WTC11 (cell line): ENCODE results near the gene C16orf46. TPM values are rescaled to one million over a fixed set of nuclear protein-coding genes. Genes with fewer than 3 reads are reported as not detected.

Experiments used
- ATAC-seq: fragments of 200-7000 bp; cut with Tn5 transposase; 2 replicates; pipeline ENCODE4 v1.10.0; 2021; ENCODE audit warnings: mild to moderate bottlenecking, moderate library complexity
- CTCF ChIA-PET: fragments of 300-600 bp; sonication (Branson Sonifier 250); formaldehyde crosslinking; loops from one replicate; lab custom pipeline; 2021; ENCODE audit warnings: antibody characterized with exemption; lab: Charles Lee
- POLR2A ChIA-PET: fragments of 350-600 bp; sonication (Branson Sonifier 250); formaldehyde crosslinking; loops from one replicate; lab custom pipeline; 2021; ENCODE audit warnings: antibody characterized with exemption; lab: Charles Lee
- DNase-seq: peaks from one replicate; pipeline ENCODE4 v3.0.0; 2021; ENCODE audit warnings: low spot score
- H3K27ac Mint-ChIP-seq: 2 replicates; pipeline ENCODE4 v1.8.0; 2021; ENCODE audit warnings: mixed read lengths
- H3K27me3 Mint-ChIP-seq: 2 replicates; pipeline ENCODE4 v1.8.0; 2021; ENCODE audit warnings: low read depth, mild to moderate bottlenecking, moderate library complexity, mixed read lengths
- H3K36me3 Mint-ChIP-seq: 2 replicates; pipeline ENCODE4 v1.8.0; 2021; ENCODE audit warnings: mixed read lengths
- H3K4me1 Mint-ChIP-seq: 2 replicates; pipeline ENCODE4 v1.8.0; 2022; ENCODE audit warnings: mixed read lengths
- H3K4me3 Mint-ChIP-seq: 2 replicates; pipeline ENCODE4 v1.8.0; 2021; ENCODE audit warnings: mild to moderate bottlenecking, moderate library complexity, mixed read lengths
- H3K9me3 Mint-ChIP-seq: 2 replicates; pipeline ENCODE4 v1.8.0; 2021; ENCODE audit warnings: mixed read lengths
- ATF1 ChIP-seq: sonication (generic); formaldehyde crosslinking; IDR thresholded peaks from 2 replicates; pipeline ENCODE4 v1.8.1; 2023; ENCODE audit warnings: mild to moderate bottlenecking, moderate library complexity, missing genetic modification reagents
- ESRRA ChIP-seq: sonication (generic); formaldehyde crosslinking; IDR thresholded peaks from 2 replicates; pipeline ENCODE4 v1.8.1; 2022; ENCODE audit warnings: mild to moderate bottlenecking, missing genetic modification reagents, borderline replicate concordance
- FOXJ3 ChIP-seq: sonication (generic); formaldehyde crosslinking; IDR thresholded peaks from 2 replicates; pipeline ENCODE4 v1.9.0; 2021; ENCODE audit warnings: missing genetic modification reagents, mild to moderate bottlenecking, borderline replicate concordance
- HMGXB4 ChIP-seq: sonication (generic); formaldehyde crosslinking; IDR thresholded peaks from 2 replicates; pipeline ENCODE4 v1.8.1; 2023; ENCODE audit warnings: mild to moderate bottlenecking, moderate library complexity, missing genetic modification reagents
- IRF2 ChIP-seq: sonication (generic); formaldehyde crosslinking; IDR thresholded peaks from 2 replicates; pipeline ENCODE4 v1.8.0; 2022; ENCODE audit warnings: low read depth, missing genetic modification reagents, borderline replicate concordance
- JAZF1 ChIP-seq: fragments of 250-450 bp; sonication (Bioruptor Pico); IDR thresholded peaks from 2 replicates; pipeline ENCODE4 v1.9.0; 2021; ENCODE audit warnings: moderate library complexity, mild to moderate bottlenecking, inconsistent platforms
- NFE2L1 ChIP-seq: sonication (generic); formaldehyde crosslinking; IDR thresholded peaks from 2 replicates; pipeline ENCODE4 v1.8.1; 2023; ENCODE audit warnings: missing genetic modification reagents
- SP1 ChIP-seq: sonication (generic); formaldehyde crosslinking; conservative IDR thresholded peaks from 2 replicates; pipeline ENCODE4 v1.8.1; 2022; ENCODE audit warnings: missing genetic modification reagents
- STAT6 ChIP-seq: sonication (generic); formaldehyde crosslinking; conservative IDR thresholded peaks from 2 replicates; pipeline ENCODE4 v1.8.1; 2023; ENCODE audit warnings: mild to moderate bottlenecking, low read depth, missing genetic modification reagents, moderate library complexity
- TEAD1 ChIP-seq: sonication (generic); formaldehyde crosslinking; IDR thresholded peaks from 2 replicates; pipeline ENCODE4 v1.8.0; 2022; ENCODE audit warnings: mild to moderate bottlenecking, missing genetic modification reagents
- ZBTB21 ChIP-seq: sonication (generic); formaldehyde crosslinking; IDR thresholded peaks from 2 replicates; pipeline ENCODE4 v1.8.1; 2023; ENCODE audit warnings: mild to moderate bottlenecking, missing genetic modification reagents, borderline replicate concordance
- ZNF219 ChIP-seq: sonication (generic); formaldehyde crosslinking; IDR thresholded peaks from 2 replicates; pipeline ENCODE4 v1.8.0; 2023; ENCODE audit warnings: missing genetic modification reagents, mild to moderate bottlenecking, borderline replicate concordance
- ZNF232 ChIP-seq: sonication (generic); formaldehyde crosslinking; IDR thresholded peaks from 2 replicates; pipeline ENCODE4 v1.8.0; 2022; ENCODE audit warnings: mild to moderate bottlenecking, missing genetic modification reagents
- ZNF263 ChIP-seq: sonication (generic); formaldehyde crosslinking; IDR thresholded peaks from 2 replicates; pipeline ENCODE4 v1.8.1; 2022; ENCODE audit warnings: low read depth, mild to moderate bottlenecking, moderate library complexity, missing genetic modification reagents
- total RNA-seq: library from RNA; stranded (reverse); gene quantifications from 3 replicates; pipeline ENCODE4 v1.2.3, GENCODE V29; 2021
- TF ChIP-seq, protein P1 (sequence below): sonication (generic); formaldehyde crosslinking; IDR thresholded peaks from 2 replicates; pipeline ENCODE4 v1.8.1; 2022; ENCODE audit warnings: low read depth, missing genetic modification reagents, borderline replicate concordance
- TF ChIP-seq, protein P2 (sequence below): sonication (generic); formaldehyde crosslinking; IDR thresholded peaks from 2 replicates; pipeline ENCODE4 v1.8.1; 2022; ENCODE audit warnings: missing genetic modification reagents, borderline replicate concordance
- TF ChIP-seq, protein P3 (sequence below): sonication (generic); formaldehyde crosslinking; IDR thresholded peaks from 2 replicates; pipeline ENCODE4 v1.8.1; 2023; ENCODE audit warnings: mild to moderate bottlenecking, missing genetic modification reagents, moderate library complexity
- TF ChIP-seq, protein P4 (sequence below): sonication (generic); formaldehyde crosslinking; IDR thresholded peaks from 2 replicates; pipeline ENCODE4 v1.8.1; 2023; ENCODE audit warnings: mild to moderate bottlenecking, missing genetic modification reagents, borderline replicate concordance

The C16orf46 gene
- total RNA-seq, 1 experiment from 2014 or later = 1.2 TPM

GRCh38 chr16:81014672-81015071, 62.4 kb downstream of the C16orf46 start (continued):
- no peak for TF ChIP-seq STAT6 (CRISPR knock-in tag)
- TF ChIP-seq, protein P1, sequence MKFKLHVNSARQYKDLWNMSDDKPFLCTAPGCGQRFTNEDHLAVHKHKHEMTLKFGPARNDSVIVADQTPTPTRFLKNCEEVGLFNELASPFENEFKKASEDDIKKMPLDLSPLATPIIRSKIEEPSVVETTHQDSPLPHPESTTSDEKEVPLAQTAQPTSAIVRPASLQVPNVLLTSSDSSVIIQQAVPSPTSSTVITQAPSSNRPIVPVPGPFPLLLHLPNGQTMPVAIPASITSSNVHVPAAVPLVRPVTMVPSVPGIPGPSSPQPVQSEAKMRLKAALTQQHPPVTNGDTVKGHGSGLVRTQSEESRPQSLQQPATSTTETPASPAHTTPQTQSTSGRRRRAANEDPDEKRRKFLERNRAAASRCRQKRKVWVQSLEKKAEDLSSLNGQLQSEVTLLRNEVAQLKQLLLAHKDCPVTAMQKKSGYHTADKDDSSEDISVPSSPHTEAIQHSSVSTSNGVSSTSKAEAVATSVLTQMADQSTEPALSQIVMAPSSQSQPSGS = no peak
- TF ChIP-seq SP1 = no peak
- TF ChIP-seq ZNF232 (CRISPR knock-in tag) = no peak
- TF ChIP-seq ATF1 (CRISPR knock-in tag) = no peak
- no peak for TF ChIP-seq JAZF1 (CRISPR knock-in tag)
- no peak for TF ChIP-seq ZNF219
- TF ChIP-seq ZBTB21 (CRISPR knock-in tag) = no peak
- TF ChIP-seq, all 79 proteins: peak for 0

DNA sequence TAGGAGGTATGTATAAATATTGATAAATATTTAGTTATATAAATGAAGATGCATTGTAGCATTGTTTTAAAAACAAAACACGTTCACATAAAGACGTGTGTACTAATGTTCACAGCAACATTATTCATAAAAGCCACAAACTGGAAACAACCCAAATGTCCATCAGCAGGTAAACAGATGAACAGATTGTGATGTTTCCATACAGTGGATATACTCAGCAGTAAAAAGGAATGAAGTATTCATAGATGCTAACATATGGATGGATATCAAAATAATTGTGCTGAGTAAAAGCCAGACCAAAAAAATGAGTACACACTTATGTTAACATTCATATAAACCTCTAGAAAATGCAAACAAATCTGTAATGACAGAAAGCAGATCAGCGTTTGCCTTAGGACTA, 64.1 kb downstream of the C16orf46 start:
- Mint-ChIP-seq H3K9me3 (no peaks in the 10 kb centered on the region), H3K36me3 (peaks cover 57% of the 10 kb centered on the region), H3K4me3 (no peak overlapping the region), H3K27me3 (no peaks in the 10 kb centered on the region), H3K27ac (no peak overlapping the region), H3K4me1 (peaks cover 7% of the 10 kb centered on the region)
- POLR2A ChIA-PET = no interaction called here
- DNase-seq (no peak), ATAC-seq (no peak)
- CTCF ChIA-PET = no interaction called here
- no peak for TF ChIP-seq IRF2
- TF ChIP-seq, protein P2, sequence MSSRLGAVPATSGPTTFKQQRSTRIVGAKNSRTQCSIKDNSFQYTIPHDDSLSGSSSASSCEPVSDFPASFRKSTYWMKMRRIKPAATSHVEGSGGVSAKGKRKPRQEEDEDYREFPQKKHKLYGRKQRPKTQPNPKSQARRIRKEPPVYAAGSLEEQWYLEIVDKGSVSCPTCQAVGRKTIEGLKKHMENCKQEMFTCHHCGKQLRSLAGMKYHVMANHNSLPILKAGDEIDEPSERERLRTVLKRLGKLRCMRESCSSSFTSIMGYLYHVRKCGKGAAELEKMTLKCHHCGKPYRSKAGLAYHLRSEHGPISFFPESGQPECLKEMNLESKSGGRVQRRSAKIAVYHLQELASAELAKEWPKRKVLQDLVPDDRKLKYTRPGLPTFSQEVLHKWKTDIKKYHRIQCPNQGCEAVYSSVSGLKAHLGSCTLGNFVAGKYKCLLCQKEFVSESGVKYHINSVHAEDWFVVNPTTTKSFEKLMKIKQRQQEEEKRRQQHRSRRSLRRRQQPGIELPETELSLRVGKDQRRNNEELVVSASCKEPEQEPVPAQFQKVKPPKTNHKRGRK (CRISPR knock-in tag) = no peak
- no peak for TF ChIP-seq NFE2L1 (CRISPR knock-in tag)
- no peak for TF ChIP-seq ZNF263 (CRISPR knock-in tag)
- TF ChIP-seq, protein P3, sequence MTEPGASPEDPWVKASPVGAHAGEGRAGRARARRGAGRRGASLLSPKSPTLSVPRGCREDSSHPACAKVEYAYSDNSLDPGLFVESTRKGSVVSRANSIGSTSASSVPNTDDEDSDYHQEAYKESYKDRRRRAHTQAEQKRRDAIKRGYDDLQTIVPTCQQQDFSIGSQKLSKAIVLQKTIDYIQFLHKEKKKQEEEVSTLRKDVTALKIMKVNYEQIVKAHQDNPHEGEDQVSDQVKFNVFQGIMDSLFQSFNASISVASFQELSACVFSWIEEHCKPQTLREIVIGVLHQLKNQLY = no peak
- TF ChIP-seq ESRRA (CRISPR knock-in tag) = no peak
- no peak for TF ChIP-seq JAZF1 (CRISPR knock-in tag)
- TF ChIP-seq ZNF232 (CRISPR knock-in tag) = no peak
- no peak for TF ChIP-seq HMGXB4 (CRISPR knock-in tag)
- TF ChIP-seq, protein P4, sequence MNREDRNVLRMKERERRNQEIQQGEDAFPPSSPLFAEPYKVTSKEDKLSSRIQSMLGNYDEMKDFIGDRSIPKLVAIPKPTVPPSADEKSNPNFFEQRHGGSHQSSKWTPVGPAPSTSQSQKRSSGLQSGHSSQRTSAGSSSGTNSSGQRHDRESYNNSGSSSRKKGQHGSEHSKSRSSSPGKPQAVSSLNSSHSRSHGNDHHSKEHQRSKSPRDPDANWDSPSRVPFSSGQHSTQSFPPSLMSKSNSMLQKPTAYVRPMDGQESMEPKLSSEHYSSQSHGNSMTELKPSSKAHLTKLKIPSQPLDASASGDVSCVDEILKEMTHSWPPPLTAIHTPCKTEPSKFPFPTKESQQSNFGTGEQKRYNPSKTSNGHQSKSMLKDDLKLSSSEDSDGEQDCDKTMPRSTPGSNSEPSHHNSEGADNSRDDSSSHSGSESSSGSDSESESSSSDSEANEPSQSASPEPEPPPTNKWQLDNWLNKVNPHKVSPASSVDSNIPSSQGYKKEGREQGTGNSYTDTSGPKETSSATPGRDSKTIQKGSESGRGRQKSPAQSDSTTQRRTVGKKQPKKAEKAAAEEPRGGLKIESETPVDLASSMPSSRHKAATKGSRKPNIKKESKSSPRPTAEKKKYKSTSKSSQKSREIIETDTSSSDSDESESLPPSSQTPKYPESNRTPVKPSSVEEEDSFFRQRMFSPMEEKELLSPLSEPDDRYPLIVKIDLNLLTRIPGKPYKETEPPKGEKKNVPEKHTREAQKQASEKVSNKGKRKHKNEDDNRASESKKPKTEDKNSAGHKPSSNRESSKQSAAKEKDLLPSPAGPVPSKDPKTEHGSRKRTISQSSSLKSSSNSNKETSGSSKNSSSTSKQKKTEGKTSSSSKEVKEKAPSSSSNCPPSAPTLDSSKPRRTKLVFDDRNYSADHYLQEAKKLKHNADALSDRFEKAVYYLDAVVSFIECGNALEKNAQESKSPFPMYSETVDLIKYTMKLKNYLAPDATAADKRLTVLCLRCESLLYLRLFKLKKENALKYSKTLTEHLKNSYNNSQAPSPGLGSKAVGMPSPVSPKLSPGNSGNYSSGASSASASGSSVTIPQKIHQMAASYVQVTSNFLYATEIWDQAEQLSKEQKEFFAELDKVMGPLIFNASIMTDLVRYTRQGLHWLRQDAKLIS = no peak
- TF ChIP-seq TEAD1 (CRISPR knock-in tag) = no peak
- TF ChIP-seq FOXJ3 (CRISPR knock-in tag) = no peak
